Small intestine (tissue), 7 donors: Measurements from ENCODE around the gene HDGFL2. TPM values are rescaled to one million over a fixed set of nuclear protein-coding genes. Genes with fewer than 3 reads are reported as not detected.

ENCODE experiments used
- DNase-seq, 2 donors: peaks; one replicate each; pipeline versions ENCODE4 v3.0.0 to v3.0.0-alpha.2; 2013
- FAIRE-seq: peaks from 2 replicates; lab custom pipeline; 2012; peaks lifted over from hg19 to GRCh38; lab: Jason Lieb, UNC
- H3K27ac ChIP-seq, 3 donors: one replicate each; pipeline ENCODE4 v1.5.1; 2013; ENCODE audit warnings: low read length in 2 of 3, mild to moderate bottlenecking in 2 of 3, control low read depth in 1 of 3, inconsistent platforms in 1 of 3, low read depth in 1 of 3, moderate library complexity in 1 of 3
- H3K27me3 ChIP-seq, 3 donors: one replicate each; pipeline ENCODE4 v1.6.1; 2013; ENCODE audit warnings: low read length in 3 of 3, inconsistent platforms in 1 of 3; ENCODE audit not compliant: control insufficient read depth in 3 of 3, insufficient read depth in 3 of 3
- H3K36me3 ChIP-seq, 3 donors: one replicate each; pipeline ENCODE4 v1.6.1; 2013; ENCODE audit warnings: low read length in 3 of 3, inconsistent platforms in 1 of 3, low read depth in 1 of 3, mild to moderate bottlenecking in 1 of 3, moderate library complexity in 1 of 3; ENCODE audit not compliant: control insufficient read depth in 3 of 3, insufficient read depth in 2 of 3
- H3K4me1 ChIP-seq, 3 donors: one replicate each; pipeline ENCODE4 v1.6.1; 2013; ENCODE audit warnings: low read length in 2 of 3, inconsistent platforms in 1 of 3, low read depth in 1 of 3, mild to moderate bottlenecking in 1 of 3, moderate library complexity in 1 of 3; ENCODE audit not compliant: control insufficient read depth in 3 of 3, insufficient read depth in 2 of 3
- H3K4me3 ChIP-seq, 3 donors: one replicate each; pipeline ENCODE4 v1.5.1; 2013; ENCODE audit warnings: low read length in 3 of 3, control low read depth in 1 of 3, inconsistent platforms in 1 of 3, low read depth in 1 of 3, mild to moderate bottlenecking in 1 of 3, moderate library complexity in 1 of 3
- H3K9me3 ChIP-seq, 2 donors: one replicate each; pipeline ENCODE4 v1.6.1; 2013; ENCODE audit warnings: low read depth in 1 of 2, low read length in 1 of 2; ENCODE audit not compliant: control insufficient read depth in 2 of 2, insufficient read depth in 1 of 2
- WGBS, 3 donors: extraction: QIAGEN DNeasy Blood & Tissue Kit; methylation state at CpG; one replicate each; pipeline ENCODE4 v1.1.7; 2013; 5-methylcytosine and 5-hydroxymethylcytosine counted together
- polyA plus RNA-seq, 4 donors: library from polyadenylated mRNA; stranded (reverse) in 3 of 4; unstranded in 1 of 4; fragments of 200-250 nt in 3 of 4; fragments of 120-200 nt in 1 of 4; gene quantifications; one replicate each; pipeline versions ENCODE4 v1.2.1 to v1.2.3, GENCODE V29; 2013
- donor health status: healthy with polysubstance abuse.
- donor health status: control.
- donor health status: control.
- donor health status: Bipolar disorder and iron deficiency.
- donor health status: healthy.

Gene HDGFL2
- polyA plus RNA-seq, 4 donors, result 18.4 to 40.2 (median 28.5) TPM

GRCh38 chr19:4510435-4511255 is 38.5 kb downstream of the HDGFL2 start:
- FAIRE-seq, result no peak
- Histone ChIP-seq H3K27me3 (no peaks in the 10 kb centered on the region), H3K4me1 (no peaks in the 10 kb centered on the region), H3K36me3 (peaks cover 0 to 9% (median 0%) of the 10 kb centered on the region in 3 donors), H3K27ac (no peak overlapping the region), H3K4me3 (no peak overlapping the region), H3K9me3 (no peaks in the 10 kb centered on the region)
- 83 to 87% (median 86%) methylated on average over 33 to 37 of the region's 37 CpGs for WGBS, 3 donors
- no peak for DNase-seq

DNA sequence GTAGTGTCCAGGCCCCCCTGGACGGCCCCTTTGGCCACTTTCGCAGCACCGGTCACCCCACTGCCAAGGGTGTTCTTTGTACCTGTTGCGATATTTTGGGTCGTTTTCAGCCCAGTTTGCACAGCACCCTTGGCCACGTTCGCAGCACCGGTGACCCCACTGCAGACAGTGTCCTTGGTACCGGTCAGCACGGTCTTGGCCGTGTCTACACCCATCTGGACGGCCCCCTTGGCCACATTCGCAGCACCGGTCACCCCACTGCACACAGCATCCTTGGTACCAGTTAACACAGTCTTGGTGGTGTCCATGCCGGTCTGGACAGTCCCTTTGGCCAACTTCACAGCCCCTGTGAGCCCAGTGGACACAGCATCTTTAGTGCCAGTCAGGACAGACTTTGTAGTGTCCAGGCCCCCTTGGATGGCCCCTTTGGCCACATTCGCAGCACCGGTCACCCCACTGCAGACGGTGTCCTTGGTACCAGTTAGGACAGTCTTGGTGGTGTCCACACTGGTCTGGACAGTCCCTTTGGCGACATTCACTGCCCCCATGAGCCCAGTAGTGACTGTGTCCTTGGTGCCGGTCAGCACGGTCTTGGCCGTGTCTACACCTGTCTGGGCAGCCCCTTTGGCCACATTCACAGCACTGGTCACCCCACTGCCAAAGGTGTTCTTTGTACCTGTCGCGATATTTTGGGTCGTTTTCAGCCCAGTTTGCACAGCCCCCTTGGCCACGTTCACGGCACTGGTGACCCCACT is 39.4 kb downstream of the HDGFL2 start:
- no peak for DNase-seq
- Histone ChIP-seq H3K9me3 (no peaks in the 10 kb centered on the region), H3K36me3 (peaks cover 0 to 2% (median 0%) of the 10 kb centered on the region in 3 donors), H3K27me3 (no peaks in the 10 kb centered on the region), H3K4me3 (no peak overlapping the region), H3K27ac (no peak overlapping the region), H3K4me1 (no peaks in the 10 kb centered on the region)
- 82 to 87% (median 86%) methylated on average over 27 of the region's 27 CpGs for WGBS, 3 donors
- no peak for FAIRE-seq

DNA sequence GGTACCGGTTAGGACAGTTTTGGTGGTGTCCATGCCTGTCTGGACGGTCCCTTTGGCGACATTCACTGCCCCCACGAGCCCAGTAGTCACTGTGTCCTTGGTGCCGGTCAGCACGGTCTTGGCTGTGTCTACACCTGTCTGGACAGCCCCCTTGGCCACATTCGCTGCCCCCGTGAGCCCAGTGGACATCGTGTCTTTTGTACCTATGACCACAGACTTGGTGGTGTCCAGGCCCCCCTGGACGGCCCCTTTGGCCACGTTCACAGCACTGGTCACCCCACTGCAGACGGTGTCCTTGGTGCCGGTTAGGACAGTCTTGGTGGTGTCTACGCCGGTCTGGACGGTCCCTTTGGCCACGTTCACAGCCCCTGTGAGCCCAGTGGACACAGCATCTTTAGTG is 40.0 kb downstream of the HDGFL2 start:
- DNase-seq (no peak), FAIRE-seq (no peak)
- Histone ChIP-seq H3K27ac (no peak overlapping the region), H3K27me3 (no peaks in the 10 kb centered on the region), H3K36me3 (no peaks in the 10 kb centered on the region), H3K4me1 (no peaks in the 10 kb centered on the region), H3K9me3 (no peaks in the 10 kb centered on the region), H3K4me3 (no peak overlapping the region)
- WGBS, 3 donors, result 87 to 90% (median 90%) methylated on average over 17 of the region's 17 CpGs

DNA sequence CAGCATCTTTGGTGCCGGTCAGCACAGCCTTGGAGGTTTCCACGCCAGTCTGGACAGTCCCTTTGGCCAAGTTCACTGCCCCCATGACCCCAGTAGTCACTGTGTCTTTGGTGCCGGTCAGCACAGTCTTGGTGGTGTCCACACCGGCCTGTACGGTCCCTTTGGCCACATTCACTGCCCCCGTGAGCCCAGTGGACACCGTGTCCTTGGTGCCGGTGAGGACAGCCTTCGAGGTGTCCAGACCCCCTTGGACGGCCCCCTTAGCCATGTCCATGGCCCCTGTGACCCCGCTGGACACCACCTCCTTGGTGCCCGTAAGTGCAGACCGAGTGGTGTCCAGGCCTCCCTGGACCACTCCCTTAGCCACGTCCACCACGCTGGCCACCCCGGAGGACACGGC is 41.2 kb downstream of the HDGFL2 start:
- no peak for DNase-seq
- no peak overlapping the region for H3K4me3 ChIP-seq
- no peaks in the 10 kb centered on the region for H3K27me3 ChIP-seq
- no peaks in the 10 kb centered on the region for H3K9me3 ChIP-seq
- no peaks in the 10 kb centered on the region for H3K4me1 ChIP-seq
- H3K27ac ChIP-seq, result no peak overlapping the region
- FAIRE-seq, result no peak
- WGBS, 3 donors, result 90% methylated on average over 17 of the region's 17 CpGs
- H3K36me3 ChIP-seq, result no peaks in the 10 kb centered on the region

DNA sequence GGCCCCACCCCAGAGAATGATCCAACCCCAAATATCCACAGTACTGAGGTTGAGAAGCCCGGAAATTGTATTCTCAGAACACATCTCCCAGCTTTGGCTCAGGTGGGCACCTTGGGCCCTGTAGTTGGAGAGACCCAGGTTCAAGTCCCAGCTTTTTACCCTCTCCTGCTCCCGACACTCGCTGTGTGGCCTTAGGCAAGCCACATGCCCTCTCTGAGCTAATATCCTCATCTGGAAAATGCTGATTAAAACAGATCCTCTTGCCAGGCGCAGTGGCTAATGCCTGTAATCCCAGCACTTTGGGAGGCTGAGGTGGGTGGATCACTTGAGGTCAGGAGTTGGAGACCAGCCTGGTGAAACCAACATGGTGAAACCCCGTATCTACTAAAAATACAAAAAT is 43.6 kb downstream of the HDGFL2 start:
- 85 to 91% (median 86%) methylated on average over 5 of the region's 5 CpGs for WGBS, 3 donors
- FAIRE-seq, result no peak
- Histone ChIP-seq H3K9me3 (peaks cover 0 to 10% of the 10 kb centered on the region in 2 donors), H3K27me3 (no peaks in the 10 kb centered on the region), H3K4me1 (no peaks in the 10 kb centered on the region), H3K4me3 (no peak overlapping the region), H3K27ac (no peak overlapping the region), H3K36me3 (no peaks in the 10 kb centered on the region)
- DNase-seq, result no peak

GRCh38 chr19:4516199-4516938 is 44.3 kb downstream of the HDGFL2 start:
- H3K27ac ChIP-seq, result no peak overlapping the region

GRCh38 chr19:4516939-4517300 is 44.8 kb downstream of the HDGFL2 start:
- Histone ChIP-seq H3K9me3 (peaks cover 0 to 10% of the 10 kb centered on the region in 2 donors), H3K4me1 (no peaks in the 10 kb centered on the region), H3K4me3 (no peak overlapping the region), H3K27ac (no peak overlapping the region), H3K27me3 (no peaks in the 10 kb centered on the region), H3K36me3 (no peaks in the 10 kb centered on the region)
- no peak for FAIRE-seq
- DNase-seq, result no peak
- 56 to 68% (median 63%) methylated on average over 6 to 8 of the region's 8 CpGs for WGBS, 3 donors

More at GRCh38 chr19:4516199-4516938, 44.3 kb downstream of the HDGFL2 start:
- WGBS, 3 donors, result 57 to 67% (median 66%) methylated on average over 14 of the region's 14 CpGs
- peaks cover 0 to 10% of the 10 kb centered on the region in 2 donors for H3K9me3 ChIP-seq
- FAIRE-seq (no peak), DNase-seq (no peak)
- no peaks in the 10 kb centered on the region for H3K4me1 ChIP-seq
- H3K36me3 ChIP-seq, result no peaks in the 10 kb centered on the region
- no peaks in the 10 kb centered on the region for H3K27me3 ChIP-seq
- H3K4me3 ChIP-seq, result no peak overlapping the region

- FAIRE-seq (no peak), DNase-seq (no peak)
- Histone ChIP-seq H3K4me1 (no peaks in the 10 kb centered on the region), H3K36me3 (no peaks in the 10 kb centered on the region), H3K27ac (no peak overlapping the region), H3K27me3 (no peaks in the 10 kb centered on the region), H3K9me3 (peaks cover 0 to 10% of the 10 kb centered on the region in 2 donors), H3K4me3 (no peak overlapping the region)
- WGBS, 3 donors, result 82% methylated on average over 22 to 24 of the region's 24 CpGs
These were observed 45.5 kb downstream of the HDGFL2 start for GRCh38 chr19:4517451-4518057.
